T-helper 2 cell treated with Interferon-gamma antibody and Interleukin-4, amounts not matched to agents 100 ng/mL and 5 ng/mL, for 36 hours (primary cell): ENCODE results near the gene SPACA7. TPM values are rescaled to one million over a fixed set of nuclear protein-coding genes. Genes with fewer than 3 reads are reported as not detected.
"Not testable (repeated sequence)": the region's sequence is repeated elsewhere in the genome, so short reads cannot be mapped to it uniquely, and the experiment has no call there.

ENCODE experiments used
- intact Hi-C: fragments of 100-400 bp; cut with micrococcal nuclease; formaldehyde crosslinking; loops from one replicate; pipeline ENCODE4 v1.15.1; 2023
- total RNA-seq: library from RNA; stranded (reverse); gene quantifications from 2 replicates; pipeline ENCODE4 v1.2.3, GENCODE V29; 2022

Gene SPACA7
- total RNA-seq, 1 donor from 2014 or later = not detected

GRCh38 chr13:112417079-112417478 lies 40.9 kb downstream of the SPACA7 start:
- intact Hi-C loops = no loop called here

GRCh38 chr13:112424098-112424497 lies 47.9 kb downstream of the SPACA7 start:
- intact Hi-C loops = no loop called here

GRCh38 chr13:112428704-112429103 lies 52.5 kb downstream of the SPACA7 start:
- intact Hi-C loops = no loop called here

GRCh38 chr13:112431734-112432133 lies 55.6 kb downstream of the SPACA7 start:
- intact Hi-C loops = no loop called here

GRCh38 chr13:112432734-112433133 lies 56.6 kb downstream of the SPACA7 start:
- intact Hi-C loops = not testable (repeated sequence)

- intact Hi-C loops = not testable (repeated sequence)
These were observed 57.4 kb downstream of the SPACA7 start for GRCh38 chr13:112433517-112433916.

- intact Hi-C loops = no loop called here
These were observed 57.9 kb downstream of the SPACA7 start for GRCh38 chr13:112434032-112434431.

GRCh38 chr13:112434937-112435523 lies 58.9 kb downstream of the SPACA7 start:
- intact Hi-C loops = no loop called here

GRCh38 chr13:112435973-112436372 lies 59.8 kb downstream of the SPACA7 start:
- intact Hi-C loops = no loop called here

GRCh38 chr13:112438094-112438493 lies 61.9 kb downstream of the SPACA7 start:
- intact Hi-C loops = no loop called here

GRCh38 chr13:112438515-112438914 lies 62.4 kb downstream of the SPACA7 start:
- intact Hi-C loops = no loop called here

GRCh38 chr13:112441226-112441625 lies 65.1 kb downstream of the SPACA7 start:
- intact Hi-C loops = loop anchor here (10.0 kb wide), 1 partner anchor 56 kb away; no protein-coding TSS in a partner anchor

- intact Hi-C loops = loop anchor here (2.0 to 10.0 kb wide), 2 partner anchors 57 to 165 kb away; no protein-coding TSS in a partner anchor
These were observed 65.7 kb downstream of the SPACA7 start for GRCh38 chr13:112441779-112442310.

- intact Hi-C loops = loop anchor here (2.0 to 10.0 kb wide), 2 partner anchors 58 to 164 kb away; no protein-coding TSS in a partner anchor
These were observed 66.4 kb downstream of the SPACA7 start for GRCh38 chr13:112442483-112443090.

- intact Hi-C loops = loop anchor here (2.0 to 10.0 kb wide), 2 partner anchors 59 to 163 kb away; no protein-coding TSS in a partner anchor
These were observed 67.2 kb downstream of the SPACA7 start for GRCh38 chr13:112443191-112443994.

- intact Hi-C loops = loop anchor here (2.0 to 10.0 kb wide), 2 partner anchors 59 to 163 kb away; no protein-coding TSS in a partner anchor
These were observed 67.8 kb downstream of the SPACA7 start for GRCh38 chr13:112443995-112444311.

- intact Hi-C loops = loop anchor here (10.0 kb wide), 1 partner anchor 60 kb away; no protein-coding TSS in a partner anchor
These were observed 68.6 kb downstream of the SPACA7 start for GRCh38 chr13:112444416-112445399.

GRCh38 chr13:112445411-112446271 lies 69.5 kb downstream of the SPACA7 start:
- intact Hi-C loops = loop anchor here (10.0 kb wide), 1 partner anchor 61 kb away; no protein-coding TSS in a partner anchor

- intact Hi-C loops = loop anchor here (10.0 kb wide), 1 partner anchor 62 kb away; no protein-coding TSS in a partner anchor
These were observed 70.2 kb downstream of the SPACA7 start for GRCh38 chr13:112446347-112446861.
